Loucy (cell line): Measurements from ENCODE around the gene MSANTD3.

ENCODE experiments used
- EZH2phosphoT487 ChIP-seq: fragments of 200-600 bp; IDR thresholded peaks from 2 replicates; pipeline ENCODE4 v1.6.1; 2018; ENCODE audit warnings: antibody characterized with exemption, mild to moderate bottlenecking, moderate library complexity, borderline replicate concordance
- TF ChIP-seq, protein P1 (sequence below): fragments of 200-600 bp; sonication (generic); conservative IDR thresholded peaks from 2 replicates; pipeline ENCODE4 v1.5.1; 2014; ENCODE audit warnings: mild to moderate bottlenecking, antibody characterized with exemption, low read length

DNA sequence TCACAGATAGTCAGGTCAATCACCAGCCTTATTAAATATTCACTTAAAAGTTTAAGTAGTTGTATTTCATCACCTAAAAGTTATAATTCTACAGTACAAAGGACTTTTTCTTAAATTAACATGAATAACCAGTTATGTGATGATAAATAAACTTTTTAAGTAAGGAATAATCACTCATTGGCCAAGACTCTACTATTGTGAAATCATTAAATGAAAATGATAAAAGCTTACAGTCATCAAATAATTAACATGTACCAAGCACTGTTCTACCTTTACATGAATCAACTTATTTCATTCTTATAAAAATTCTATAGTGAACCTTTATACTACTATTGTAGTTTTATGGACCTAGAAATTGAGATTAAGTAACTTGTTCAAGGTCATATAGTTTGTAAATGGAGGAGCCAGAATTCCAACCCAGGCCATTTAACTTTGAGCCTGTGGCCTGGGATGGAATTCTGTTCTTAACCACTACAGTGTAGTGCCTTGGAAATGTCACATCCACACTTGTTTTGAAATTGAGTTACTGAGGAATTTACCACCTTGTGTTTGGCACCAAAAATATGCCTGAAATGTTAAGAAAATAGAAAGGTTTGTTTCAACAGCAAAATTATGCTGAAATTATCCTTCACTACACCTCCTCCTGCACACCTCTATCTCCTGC lies 32.8 kb upstream of the MSANTD3 start:
- TF ChIP-seq, protein P1, sequence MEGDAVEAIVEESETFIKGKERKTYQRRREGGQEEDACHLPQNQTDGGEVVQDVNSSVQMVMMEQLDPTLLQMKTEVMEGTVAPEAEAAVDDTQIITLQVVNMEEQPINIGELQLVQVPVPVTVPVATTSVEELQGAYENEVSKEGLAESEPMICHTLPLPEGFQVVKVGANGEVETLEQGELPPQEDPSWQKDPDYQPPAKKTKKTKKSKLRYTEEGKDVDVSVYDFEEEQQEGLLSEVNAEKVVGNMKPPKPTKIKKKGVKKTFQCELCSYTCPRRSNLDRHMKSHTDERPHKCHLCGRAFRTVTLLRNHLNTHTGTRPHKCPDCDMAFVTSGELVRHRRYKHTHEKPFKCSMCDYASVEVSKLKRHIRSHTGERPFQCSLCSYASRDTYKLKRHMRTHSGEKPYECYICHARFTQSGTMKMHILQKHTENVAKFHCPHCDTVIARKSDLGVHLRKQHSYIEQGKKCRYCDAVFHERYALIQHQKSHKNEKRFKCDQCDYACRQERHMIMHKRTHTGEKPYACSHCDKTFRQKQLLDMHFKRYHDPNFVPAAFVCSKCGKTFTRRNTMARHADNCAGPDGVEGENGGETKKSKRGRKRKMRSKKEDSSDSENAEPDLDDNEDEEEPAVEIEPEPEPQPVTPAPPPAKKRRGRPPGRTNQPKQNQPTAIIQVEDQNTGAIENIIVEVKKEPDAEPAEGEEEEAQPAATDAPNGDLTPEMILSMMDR = no peak
- no peak for TF ChIP-seq EZH2phosphoT487
